NCI-H1436 (cell line): Measurements from ENCODE around the gene NALCN.
A peak's percentile ranks its signal among the peaks of the same experiment; 100 is the strongest.

Experiments used
- DNase-seq: peaks from one replicate; lab custom pipeline; 2025; lab: John Stamatoyannopoulos, UW

The NALCN gene

DNA sequence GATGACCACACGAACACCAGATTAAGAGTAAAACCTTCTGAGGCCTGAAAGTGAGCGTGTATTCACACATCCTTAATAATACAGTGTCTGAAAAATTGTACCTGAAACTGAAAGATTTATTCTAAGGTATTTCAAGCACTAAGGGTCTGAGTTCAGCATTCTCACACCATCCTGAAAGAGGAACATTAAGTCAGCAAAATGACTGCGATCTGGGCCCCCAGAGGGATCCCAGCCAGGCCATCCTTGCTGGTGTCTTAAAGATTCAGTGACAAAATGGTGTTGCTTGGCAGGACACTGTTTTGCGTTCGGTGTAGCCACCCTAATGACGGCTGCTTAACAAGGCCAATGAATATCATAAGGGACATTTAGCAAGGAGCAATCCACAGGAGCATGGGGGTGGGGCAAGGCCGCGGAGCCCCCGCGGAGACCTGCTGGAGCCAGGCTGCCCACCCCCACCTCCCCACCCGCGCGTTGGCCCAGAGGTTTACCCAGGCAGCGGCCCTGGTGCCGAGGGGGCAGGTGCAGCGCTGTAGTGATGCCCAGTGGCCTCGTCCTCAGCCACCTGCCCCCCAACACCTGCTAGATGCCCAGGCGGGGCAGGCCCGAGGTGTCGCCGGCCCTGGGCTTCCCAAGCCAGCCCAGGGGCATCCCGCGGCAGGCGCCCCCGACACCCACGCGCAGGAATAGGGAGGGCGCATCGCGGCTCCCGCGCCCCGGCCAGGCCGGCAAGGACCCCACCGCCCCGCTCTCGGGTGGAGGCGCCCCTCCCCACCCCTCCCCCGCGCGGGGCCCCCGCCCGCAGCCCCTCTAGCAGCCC is 742 bp downstream of the NALCN start:
- DNase-seq = peak; percentile 7

DNA sequence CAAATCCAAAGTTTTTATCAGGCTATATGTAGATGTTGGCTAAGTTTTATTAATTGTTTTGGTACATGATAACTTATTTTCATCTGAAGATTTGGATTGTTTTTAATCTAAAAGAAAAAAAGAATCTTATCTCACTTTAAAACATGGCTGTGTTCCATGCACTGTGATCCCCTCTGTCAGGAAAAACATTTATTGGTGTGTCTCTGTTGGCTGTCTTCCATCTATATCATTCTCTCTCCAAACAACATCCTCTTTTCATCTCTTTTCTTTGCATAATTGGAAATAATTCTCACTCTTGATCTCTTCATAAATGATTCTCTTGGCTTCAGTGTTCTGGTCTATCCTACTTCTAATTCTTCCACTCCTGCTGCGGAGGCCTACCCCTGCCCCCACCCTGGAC is 4.2 kb downstream of the NALCN start:
- DNase-seq = no peak

DNA sequence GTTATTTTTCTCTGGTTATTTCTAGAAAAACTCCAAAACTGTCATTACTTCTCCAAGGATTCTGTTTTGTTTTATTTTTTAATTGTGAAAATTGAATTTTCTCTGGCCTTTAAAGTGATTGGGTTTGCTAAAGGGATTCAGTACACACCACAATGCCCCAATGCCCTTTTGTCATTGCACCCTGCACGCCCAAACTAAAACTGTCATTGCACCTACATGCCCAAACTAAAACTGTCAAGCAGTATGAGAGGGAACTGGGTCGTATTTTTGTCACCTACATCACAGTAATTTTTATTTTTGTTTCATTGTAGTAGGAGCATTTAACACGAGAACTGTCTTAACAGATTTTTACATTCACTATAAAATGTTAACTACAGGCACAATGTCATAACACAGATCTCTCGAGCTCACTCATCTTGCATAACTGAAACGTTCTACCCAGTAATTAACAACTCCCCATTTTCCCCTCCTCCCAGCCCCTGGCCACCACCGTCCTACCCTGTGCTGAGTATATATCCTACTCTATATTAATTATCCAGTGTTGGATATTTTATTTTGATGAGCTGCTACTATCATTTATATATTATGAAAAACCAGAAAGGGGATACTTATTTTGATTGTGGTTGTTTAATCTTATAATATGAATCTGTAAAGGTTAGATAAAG is 7.2 kb downstream of the NALCN start:
- DNase-seq = no peak

DNA sequence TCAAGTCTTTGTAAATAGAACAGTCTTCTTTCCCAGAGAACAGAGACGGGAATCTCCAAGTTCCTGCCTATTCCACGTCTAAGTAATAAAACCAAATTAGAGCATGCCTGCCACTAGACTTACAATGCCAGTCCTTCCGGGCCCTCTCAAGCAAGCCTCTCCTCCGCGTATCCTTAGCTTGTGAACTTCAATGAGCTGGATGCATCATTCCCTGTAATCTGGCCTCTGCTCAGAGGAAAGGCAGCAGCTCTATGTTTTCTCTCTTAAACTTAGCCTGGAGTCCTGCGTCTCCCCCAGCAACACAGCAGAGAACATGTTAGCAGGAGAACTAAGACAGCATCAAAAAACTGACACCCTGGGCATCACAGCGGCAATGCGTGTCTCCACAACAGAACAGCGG is 8.2 kb downstream of the NALCN start:
- DNase-seq = no peak

DNA sequence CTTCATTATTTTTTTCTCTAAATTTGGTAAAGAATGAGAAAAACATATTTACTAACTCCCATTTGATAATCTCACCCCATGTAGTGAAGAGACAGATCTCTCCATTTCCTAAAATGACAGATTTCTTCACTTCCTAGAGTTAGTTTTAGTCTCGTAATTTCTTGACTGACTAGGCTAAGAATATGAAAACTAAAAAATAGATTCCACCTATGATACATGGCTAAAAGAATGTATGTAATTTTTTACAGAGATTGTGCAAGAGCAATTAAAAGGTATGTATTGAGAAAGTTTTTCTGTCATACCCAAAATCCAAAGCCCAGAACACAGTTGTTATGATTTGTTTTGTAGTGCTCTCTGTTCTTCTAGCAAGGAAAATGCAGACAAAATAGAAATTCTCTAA is 9.5 kb downstream of the NALCN start:
- no peak for DNase-seq

DNA sequence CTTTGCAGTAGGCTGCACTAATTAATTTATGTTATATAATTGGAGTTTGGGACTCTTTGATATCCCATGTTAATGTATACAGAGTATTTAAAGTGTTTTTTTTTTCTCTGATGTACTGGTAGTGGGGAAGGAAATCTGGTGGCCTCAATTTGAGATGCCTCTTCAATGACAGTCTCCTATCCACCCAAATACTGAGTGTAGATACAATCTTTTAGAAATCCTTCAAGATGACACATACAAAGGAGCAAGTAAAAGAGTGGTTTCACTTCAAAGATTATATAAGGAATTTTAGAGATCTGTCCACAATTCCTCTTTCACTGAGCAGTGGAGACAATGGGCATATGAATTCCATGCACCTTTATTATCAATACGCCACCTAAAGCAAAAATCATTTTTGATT is 15.1 kb downstream of the NALCN start:
- no peak for DNase-seq

DNA sequence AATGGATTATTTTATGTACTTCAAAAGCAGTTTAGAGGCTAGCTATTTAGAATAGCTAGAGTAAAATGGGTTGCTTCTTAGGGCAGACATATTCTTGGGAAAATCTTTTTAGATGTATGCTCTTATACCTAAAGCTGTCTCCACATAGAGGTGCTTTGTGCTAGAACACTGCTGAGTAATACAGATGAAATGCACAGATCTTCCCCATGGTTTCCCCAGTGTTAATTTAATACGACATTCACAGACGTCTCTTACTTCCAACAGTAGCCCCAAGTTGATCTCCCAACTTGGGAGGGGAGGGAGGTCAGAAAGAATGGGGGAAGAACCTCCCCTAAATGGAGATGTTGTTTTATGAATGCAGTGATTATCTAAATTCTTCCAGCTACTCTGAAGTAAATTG is 16.9 kb downstream of the NALCN start:
- no peak for DNase-seq

DNA sequence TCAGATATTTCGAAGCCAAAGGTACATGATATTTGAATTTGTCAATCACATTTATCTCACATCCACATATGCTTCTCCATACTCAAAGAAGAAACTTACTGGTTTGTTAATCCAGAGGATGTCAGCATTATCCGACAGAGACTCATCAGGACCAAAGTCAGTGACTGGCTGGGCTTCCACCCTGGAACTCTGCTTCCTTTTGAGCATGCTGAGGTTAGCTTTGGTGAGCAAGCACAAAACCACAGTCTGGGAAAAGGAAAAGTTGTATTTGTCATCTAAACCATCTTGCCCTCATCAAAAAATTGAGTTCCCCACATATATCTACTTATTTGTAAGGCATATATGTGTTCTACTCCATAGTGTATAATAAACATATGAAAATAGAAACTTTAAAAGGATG is 17.4 kb downstream of the NALCN start:
- DNase-seq = no peak

DNA sequence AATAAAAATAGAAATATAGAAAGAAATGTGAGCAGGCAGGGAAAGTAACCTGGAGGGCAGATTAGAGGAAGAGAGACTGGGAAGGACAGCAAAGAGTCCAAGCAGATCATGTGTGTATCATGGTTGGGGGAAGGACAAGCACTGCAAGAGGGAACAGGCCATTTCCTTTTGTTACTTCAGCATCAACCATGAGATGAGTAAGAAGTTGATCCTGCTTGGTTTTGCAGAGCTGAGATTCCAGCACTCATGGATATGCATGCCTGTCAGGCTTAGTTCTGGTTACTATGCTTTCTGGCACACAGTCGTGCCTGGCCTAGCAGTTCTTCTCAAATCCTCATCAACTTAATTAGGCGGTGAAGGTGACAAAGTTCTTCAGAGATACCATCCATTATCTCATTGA is 18.1 kb downstream of the NALCN start:
- DNase-seq = no peak

DNA sequence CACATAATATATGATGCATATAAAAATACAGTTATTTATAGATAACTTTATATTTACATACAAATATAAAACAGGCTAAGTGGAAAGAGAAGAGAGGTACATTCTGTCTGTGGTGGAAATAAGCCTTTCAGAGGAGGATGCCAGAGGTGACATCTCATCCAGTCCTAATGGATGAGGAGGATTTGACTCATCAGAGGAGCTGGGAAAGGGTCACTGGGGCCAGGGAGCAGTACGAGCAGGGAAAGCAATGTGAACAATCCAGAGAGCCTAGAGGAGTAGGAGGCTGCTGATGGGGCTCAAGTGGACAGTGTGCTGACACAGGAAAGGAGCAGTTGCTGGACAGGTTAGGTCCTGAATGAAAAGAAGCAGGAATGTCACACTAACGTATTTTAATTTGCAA is 18.6 kb downstream of the NALCN start:
- no peak for DNase-seq

DNA sequence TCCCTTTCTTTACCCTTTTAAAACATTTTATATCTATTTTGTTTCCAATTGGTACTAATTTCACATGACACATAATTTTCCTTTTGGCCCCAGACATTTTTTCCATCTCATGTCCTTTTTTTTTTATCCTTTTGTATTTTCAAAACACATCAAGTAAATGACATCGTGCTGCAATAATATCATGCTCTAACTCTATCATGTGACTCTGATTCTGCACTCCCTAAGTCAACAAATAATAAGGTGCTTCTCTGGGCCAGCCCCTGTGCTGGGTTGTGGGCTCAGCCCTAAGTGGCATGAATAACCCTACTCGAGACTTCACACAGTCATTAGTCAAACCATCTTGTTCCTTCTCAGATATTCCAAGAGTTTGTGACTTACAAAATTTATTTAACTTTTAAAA is 21.7 kb downstream of the NALCN start:
- DNase-seq = no peak

DNA sequence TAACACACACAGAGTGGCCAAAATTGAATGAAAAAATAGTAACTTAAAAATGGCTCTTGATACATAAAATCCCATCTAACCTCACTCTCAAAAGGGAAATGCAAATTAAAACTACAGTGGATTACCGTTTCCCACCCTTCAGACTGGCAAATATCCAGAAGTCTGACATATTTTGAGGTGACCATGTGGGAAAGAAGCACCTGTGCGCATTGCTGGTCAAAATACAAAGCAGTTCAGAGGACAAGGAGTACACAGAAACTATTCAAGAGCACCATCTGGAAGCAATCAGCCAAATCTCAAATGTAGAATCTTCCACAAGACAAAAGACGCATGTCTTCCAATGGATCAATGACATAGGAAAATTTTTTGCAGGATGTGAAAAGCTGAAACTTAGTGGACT is 23.2 kb downstream of the NALCN start:
- no peak for DNase-seq

DNA sequence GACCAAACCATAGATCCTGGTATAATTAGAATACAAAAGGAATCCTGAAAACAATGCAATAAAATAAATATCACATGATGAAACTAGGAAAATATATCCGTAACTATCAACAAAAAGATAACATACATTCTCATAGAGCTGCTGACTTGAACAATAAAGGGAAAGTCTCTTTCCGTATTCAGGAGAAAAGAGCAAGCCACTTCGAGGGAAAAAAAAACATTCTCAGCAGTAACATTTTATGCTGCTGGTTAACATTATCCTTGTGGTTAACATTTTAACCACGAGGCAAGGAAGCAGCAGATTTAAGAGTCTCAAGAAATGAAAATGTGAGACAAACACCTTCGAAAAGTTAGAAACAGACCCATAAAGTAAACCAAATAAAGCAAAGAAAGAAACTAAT is 25.8 kb downstream of the NALCN start:
- no peak for DNase-seq

DNA sequence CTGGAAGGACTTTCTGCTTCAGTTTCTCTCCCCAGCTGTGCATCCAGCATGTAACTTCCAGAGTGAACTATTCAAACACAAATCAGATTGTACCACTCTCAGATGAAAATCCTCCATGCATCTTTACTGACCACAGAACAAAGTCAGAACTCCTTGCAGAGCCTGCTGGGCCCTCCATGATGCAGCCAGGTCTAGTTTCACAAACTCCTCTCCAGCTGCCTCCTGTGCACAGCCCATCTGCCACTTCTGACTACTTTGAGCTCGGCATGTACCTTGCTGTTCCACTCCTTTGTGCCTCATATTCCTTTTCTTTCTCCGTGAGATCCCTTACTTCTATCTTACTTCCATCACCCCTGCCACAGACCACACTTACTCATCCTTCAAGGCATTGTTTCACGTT is 31.4 kb downstream of the NALCN start:
- no peak for DNase-seq

DNA sequence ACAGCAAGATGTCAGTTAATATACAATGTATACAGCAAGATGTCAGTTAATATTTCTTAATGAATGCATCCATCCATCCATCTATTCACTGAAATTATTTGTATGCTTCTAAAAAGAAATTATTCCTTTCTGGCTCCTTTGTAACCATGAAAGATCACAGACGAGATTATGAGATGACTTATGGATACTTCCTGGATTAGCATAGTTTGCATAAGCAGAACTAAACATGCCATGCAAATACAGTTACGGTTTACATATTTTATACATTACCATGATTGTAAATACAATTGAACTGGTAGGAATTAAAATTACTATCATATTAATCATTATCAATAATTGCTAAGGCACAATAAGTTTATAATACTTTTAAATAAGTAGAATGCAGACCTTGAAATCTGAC is 32.7 kb downstream of the NALCN start:
- DNase-seq = no peak

DNA sequence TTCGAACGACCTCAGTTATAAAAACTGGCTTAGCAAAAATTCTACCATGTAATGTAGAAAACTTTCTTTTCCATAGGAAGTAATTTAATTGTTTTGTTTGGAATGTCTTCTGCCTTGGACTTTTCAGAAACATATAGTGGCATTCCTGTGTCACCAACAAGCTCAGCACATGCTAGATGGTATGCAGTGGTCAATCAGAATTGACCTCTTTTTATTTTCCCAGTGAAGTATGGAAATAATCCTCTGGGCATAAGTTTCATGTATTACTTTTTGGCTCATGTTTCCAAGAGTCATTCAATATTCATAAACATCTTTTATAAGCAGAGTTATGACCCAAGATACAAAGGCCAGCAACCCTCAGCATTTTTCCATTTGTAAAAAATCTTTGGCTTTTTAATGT is 33.6 kb downstream of the NALCN start:
- no peak for DNase-seq

DNA sequence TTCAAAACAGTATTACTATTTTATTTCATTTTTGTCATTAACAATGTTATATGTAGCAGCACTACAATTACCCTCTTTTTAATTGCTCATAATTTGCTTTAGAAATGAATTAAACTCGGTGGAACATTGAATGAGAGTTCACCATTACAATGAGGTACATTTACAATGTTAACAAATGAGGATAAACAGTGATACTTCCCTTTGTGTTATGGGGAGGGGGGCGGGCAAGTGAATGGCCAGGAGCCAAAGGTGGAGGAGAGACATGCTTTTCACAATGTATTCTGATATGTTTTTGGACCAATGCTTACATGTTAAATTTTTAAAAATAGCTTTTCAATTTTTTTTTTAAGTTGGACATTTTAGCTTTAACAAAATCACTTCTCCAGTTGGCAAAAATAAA is 34.2 kb downstream of the NALCN start:
- DNase-seq = peak; percentile 11

DNA sequence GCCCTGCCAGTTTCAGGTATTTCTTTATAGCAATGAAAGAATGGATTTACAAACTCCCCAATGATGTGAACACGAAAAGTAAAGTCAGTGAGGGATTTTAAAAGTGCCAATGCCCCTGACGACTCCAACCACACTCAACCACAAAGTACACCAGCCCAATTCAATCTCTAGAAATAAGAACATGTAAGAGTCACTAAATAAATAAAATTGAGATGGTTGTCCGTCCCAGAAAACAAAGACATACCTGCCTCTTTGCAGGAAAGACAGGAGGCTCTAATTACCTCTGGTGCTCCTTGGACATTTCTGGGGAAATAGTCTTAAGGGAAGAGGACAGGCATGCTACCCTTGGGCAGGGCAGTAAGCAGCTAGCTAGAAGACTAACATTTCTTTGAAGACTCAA is 55.8 kb downstream of the NALCN start:
- DNase-seq = no peak

DNA sequence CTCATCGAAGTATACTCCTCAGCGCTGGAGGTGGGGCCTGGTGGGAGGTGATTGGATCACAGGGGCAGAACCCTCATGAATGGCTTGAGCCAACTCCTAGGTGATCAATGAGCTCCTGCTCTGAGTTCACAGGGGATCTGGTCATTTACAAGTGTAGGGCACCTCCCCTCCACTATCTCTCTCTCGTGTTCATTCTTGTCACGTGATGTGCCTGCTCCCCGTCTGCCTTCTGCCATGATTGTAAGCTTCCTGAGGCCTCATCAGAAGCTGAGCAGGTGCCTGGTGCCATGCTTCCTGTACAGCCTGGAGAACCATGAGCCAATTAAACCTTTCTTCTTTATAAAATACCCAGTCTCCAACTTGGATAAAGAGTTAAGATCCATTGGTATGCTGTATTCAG is 61.4 kb downstream of the NALCN start:
- DNase-seq = no peak

DNA sequence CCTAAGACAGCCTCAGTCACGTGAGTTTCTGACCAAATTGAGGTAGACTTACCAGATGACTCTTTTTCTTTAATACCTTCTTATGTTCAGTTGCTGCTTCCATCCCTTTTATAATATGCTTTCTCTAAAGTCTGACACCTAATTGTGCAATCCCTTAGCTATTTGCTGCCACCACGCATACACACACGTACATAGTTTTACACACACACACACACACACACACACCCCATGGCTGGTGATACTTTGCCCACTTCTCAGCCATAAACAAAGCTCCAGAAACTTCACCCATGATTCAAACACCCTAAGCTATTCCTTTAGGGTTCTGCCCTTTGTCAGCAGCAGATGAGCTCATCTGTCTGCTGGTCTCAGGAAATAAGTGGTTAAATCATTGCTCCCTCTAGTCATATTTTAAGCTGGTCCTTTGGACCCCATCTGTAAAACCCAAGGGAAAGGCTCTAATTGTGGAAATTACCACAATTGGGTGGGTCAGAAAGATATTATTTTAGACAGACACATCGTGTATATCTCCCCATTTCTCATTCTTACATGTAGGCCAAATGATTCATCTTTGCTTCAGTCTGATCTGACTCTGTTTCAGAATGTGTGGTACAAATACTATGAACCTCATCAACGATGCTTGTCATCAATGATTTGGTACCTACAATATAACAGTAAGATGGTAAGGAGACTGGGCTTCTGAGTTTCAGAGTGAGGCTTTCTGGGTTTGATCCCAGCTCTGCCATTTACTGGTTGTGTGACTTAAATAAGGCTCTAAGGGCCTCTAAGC is 69.2 kb downstream of the NALCN start:
- DNase-seq = no peak

DNA sequence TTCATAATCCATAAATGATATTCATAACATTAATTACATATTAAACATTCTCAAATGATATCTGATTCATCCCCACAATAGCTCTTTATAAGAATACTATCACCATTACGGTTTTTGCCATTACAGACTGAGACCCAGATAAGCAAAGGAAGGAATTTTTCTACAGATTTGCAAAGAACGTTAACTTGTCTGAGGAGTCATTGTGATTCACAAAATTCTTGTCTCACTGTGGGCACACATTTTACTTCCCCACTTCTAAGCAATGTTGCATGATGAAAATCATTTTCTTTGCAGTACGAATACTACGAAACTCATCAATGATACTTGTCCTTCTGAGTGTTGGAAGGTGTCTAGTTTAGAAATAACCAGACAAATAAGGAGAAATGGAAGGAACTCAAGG is 70.1 kb downstream of the NALCN start:
- DNase-seq = no peak

DNA sequence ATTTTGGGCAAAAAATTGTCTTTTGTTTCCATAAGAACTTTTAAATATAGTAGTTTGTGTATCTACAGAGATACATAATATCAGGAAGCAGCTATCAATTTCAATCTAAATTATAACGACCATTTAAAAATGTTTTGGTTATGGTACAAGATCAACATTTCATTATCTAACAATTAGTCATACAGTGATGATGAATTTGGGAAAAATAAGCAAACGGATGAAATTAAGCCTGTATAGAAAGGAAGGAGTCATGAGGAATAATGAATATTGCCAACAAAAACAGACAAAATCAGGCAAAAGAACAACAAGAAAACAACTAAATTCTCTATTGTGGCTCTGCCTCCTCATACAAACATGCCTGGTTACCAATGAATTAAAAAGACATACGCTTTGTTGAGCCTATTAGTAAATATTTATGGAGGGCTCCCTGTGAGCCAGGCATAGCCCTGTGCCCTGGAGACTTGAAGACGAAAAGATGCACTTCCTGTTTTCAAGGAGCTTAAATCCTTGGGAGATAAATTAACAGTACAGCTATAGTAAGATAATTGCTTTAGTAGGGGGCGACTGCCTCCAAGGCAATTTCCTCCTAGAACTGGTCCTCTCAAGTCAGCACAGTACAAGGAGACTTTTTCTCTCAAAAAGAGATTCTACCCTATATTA is 73.0 kb downstream of the NALCN start:
- no peak for DNase-seq

DNA sequence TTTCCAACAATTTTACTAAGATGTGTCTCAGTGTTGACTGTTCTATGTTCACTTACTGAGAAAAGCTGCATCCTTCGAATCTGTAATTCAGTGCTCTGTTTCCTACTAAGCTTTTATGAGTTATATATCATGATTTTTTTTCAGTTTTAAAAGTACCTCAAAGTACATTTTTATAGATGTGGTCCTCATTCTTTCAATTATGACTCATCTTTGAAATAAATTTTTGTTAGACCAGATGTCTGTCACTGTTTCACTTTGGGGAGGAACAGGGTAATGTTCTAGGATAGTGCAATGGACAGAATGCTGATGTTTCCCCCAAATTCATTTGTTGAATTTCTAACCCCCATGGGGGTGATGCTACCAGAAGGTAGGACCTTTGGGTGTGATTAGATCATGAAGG is 74.8 kb downstream of the NALCN start:
- no peak for DNase-seq
